HG02798 (cell line): ENCODE results near the gene RAP1B.

ENCODE experiments used
- ATAC-seq: cut with Tn5 transposase; IDR thresholded peaks from one replicate; pipeline ENCODE4 v1.9.1; 2021; ENCODE audit warnings: mild to moderate bottlenecking; ENCODE audit not compliant: unreplicated experiment, poor library complexity

Gene RAP1B

DNA sequence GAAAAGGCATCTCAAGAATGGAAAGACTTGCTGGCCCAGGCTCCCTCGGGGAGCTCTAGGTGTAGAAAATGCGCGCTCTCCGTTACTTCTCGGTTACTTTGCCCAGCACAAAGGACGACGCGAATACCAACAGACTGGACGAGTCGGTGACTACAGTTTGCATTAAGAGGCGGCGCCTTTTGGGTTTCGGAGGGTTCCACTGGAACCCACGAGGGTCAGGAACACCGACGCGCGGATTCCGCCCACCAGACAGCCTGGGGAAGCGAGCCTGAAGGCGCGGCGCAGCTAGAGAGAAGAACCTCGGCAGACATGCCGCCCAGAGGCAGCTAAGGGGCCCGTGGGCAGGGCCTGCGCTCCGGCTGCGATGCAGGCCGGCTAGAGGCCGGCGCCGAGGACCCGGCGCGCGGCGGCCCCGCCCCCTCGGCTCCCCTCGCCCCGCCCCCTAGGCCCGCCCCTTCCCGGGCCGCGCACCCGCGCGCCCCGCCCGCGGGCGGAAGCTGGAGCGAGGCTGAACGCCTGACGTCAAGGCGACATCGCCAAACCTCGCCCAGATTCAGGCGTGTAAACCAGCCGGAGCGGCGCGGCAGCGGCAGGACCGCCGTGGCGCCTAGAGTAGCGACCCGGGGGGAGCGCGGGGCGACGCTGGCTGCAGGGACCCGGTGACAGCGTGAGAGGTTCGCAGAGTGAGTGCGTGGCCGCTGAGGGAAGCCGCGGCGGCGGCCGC, at the start of gene RAP1B:
RAP1B (plus strand) TSS at position 530 of the 724 bp plus-strand sequence. CDS start 37,826 bp downstream, outside the sequence.
- ATAC-seq = peak; percentile 88

DNA sequence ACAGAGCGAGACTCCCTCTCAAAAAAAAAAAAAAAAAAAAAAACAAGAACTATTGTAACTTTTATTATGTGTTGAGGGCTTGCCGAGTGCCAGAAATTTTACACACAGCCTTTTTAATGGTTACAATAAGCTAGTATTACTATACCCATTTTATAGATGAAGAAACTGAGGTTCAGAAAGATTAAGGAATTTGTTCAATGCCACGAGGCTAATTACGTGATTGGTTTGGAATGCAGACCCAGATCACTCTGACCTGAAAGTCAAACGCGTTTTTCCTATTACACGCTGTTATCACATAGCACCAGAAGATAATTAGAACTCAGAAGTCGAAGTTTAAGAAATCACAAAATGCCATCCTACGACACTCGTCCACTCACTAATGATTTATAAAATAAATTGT, 48.9 kb upstream of the RAP1B start:
- no peak for ATAC-seq

DNA sequence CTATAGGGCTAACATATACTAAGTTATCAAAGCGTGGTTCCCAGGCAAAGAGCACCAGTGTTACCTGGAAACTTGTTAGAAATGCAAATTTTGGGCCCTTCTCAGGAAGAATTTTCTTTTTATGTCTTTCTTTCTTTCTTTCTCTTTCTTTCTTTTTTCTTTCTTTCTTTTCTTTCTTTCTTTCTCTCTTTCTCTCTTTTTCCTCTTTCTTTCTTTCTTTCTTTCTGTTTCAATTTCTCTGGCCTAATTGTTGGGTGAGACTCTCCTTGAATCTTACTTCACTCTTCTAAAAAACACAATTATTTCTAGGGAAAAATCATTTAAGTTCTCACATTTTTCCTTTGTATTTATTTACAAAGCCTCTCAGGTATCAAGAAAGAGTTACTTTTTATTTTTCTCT, 46.5 kb upstream of the RAP1B start:
- ATAC-seq = no peak

DNA sequence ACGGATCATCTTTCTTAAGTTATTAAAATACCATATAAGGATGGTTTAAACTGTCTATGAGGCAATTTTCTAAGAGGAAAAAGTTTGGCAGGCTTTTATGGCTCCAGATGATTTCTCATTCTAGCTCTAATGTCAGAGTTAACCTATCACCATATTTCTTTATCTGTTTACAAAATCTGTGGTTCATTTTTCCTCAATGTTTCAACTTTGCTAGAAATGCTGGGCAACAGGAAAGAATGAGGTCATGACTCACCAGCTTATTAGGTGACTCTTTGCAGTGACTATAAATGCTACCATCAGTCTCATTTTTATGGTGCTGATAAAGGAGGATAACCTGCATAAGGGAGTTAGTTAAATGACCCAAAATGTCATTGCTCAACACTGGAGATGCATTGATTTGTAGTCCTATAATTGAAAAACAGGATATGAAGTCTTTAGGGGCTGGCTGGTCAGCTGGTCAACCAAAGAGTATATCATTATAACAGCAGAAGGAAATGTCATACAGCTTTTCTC, 45.3 kb upstream of the RAP1B start:
- no peak for ATAC-seq

DNA sequence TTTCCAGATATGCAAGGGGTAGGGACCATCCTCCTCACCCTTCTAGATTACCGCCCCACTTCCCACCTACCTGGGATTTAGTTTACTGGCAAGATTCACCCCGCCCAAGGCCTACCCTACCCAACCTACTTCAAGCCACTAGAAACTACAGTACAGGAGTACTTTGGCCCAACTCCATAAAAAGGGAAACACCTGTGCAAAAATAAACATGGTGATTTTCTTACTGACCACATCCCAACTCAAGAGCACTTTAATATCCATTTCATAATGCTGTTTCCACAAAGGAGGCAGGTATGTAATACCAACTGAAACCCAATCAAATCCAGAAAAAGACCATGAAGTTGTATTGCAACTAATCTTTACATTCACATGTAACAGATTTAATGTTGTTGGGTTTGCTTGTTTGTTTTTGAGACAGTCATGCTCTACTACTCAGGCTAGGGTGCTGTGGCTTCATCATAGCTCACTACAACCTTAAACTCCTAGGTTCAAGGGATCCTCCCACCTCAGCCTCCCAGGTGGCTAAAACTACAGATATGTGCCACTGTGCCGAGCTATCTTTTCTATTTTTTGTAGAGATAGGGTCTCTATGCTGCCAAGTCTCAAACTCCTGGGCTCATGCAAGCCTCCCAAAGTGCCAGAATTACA, 41.7 kb upstream of the RAP1B start:
- no peak for ATAC-seq

DNA sequence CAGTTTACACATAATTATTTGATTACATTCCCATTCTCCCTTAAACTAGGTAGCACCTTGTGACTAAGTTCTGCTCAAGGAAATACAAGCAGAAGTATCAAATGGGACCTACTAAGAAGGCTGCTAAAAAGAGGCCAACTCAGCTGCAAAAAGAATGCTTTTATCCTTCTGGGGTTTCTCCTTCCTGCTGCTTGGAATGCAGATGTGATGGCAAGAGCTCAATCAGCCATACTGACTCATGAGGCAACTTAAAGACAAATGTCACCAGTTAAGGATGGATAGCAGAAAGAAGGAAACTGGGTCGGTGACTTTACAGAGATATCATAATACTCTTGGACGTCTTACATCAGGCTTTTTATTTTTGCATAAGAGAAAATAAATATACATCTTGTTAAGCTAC, 38.0 kb upstream of the RAP1B start:
- ATAC-seq = no peak

DNA sequence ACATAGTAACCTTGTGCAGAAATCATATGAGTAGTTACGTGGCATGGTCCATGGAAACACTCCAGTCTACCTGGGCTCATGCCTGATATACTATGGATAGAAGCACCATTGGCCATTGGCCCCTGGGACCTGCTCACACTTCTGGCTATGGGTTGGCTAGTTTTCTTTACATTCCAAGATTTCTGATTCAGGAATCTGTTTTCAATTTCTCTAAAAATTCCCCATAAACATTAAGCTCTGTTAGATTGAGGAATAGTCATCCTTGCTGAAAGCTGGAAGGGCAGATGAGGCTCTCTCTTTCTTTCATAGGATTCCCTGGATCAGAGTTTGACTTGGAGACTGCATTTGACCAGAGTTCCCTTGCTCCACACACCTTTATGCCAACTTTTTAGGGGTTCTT, 37.3 kb upstream of the RAP1B start:
- no peak for ATAC-seq

DNA sequence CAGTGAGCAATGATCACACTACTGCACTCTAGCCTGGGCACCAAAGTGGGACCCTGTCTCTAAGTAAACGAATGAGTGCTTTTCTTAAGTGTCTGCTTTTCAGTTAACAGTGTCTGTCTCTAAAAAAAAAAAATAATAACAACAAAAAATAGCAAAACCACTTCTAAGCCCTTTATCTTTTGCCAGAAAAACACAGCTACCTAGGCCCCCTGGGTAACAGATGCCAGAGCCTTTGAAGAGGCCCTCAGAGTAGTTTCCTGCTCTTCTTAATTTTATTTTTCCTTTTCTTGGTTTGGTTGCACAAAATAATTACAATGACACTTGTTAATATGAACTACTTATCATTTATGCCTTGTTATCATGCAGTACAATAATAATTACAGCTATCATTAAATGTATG, 32.8 kb upstream of the RAP1B start:
- no peak for ATAC-seq

DNA sequence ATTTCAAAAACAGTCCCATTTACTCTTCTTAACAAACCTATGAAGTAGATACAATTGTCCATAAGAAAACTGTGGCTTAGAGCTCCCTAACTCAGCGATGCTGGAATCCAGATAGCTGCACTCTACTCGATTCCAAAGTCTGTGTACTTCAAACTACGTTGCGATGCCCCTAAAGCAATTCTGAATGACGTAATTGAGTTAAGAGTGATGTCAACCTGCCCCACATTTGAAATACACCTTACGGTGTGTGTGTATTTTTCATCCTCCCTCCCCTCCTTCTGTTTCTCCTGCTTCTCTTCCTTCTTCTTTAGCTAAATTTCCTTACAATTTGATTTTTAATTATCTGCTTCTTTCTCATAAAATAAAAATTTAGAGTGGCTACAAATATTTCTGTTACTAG, 31.9 kb upstream of the RAP1B start:
- ATAC-seq = no peak

DNA sequence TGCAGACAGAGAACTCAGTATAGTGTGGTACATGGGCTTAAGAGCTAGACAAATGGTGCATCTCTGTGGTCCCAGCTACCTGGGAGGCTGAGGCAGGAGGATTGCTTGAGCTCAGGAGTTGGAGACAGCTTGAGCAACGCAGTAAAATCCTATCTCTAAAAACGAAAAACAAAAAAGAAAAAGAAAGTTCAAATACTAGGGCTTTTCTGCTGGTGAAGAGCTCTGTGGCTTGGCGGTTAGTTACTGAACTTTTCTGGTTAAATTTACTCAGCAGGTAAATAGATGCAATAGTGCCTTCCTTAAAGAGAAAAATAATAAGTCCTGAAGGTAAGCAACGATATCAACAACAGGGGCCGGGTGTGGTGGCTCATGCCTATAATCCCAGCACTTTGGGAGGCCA, 31.4 kb upstream of the RAP1B start:
- no peak for ATAC-seq

DNA sequence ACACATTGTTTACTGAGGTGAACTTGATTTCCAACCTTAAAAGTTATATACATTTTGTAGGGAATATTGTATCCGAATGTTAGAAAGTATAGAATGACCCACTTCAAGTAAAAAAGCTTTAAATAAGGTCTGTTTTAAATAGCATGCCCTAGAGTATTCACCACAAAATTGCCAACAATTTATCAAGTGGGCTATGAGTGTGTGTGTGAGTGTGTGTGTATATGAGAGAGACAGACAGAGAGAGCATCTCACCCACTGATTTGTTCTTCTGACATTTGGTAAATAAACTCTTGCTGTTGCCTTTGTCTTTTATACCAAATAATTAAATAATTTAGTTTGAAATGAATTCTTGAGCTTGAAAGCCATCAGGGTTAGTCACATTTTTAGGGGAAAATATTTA, 29.8 kb upstream of the RAP1B start:
- no peak for ATAC-seq

DNA sequence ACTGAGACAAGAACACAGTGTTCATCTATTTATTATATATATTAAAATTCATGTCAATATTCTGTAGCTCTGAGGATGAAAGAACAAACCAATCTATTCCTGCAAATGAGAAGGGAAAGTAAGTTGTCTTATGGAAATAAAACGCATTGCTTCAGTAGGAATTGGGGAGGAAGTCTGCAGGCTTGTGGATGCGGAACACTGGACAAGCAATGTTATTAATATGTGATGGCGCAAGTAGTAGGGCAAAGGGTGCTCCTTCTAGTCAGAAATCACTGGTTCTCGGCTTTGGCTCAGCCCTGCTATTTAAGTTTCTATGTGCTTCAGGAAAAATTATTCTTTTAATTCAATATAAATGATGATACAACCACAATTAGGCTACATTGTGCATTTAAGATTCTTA, 28.8 kb upstream of the RAP1B start:
- no peak for ATAC-seq

DNA sequence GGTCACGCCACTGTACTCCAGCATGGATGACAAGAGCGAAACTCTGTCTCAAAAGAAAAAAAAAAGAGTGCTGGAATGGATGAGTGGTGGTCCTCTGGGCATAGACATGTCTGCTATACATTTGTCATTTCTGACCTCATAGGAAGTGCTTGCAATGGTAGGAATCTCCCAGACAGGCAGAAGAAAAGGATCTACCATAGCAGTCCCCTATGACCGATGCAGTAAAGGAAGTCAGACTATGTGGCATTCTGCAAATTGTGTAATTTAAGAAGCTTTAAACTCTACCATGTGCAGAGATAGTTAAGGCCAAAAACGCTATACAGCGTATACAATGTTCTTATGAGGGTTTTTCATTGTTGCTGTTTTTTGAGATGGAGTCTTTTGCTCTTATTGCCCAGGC, 24.7 kb upstream of the RAP1B start:
- no peak for ATAC-seq

DNA sequence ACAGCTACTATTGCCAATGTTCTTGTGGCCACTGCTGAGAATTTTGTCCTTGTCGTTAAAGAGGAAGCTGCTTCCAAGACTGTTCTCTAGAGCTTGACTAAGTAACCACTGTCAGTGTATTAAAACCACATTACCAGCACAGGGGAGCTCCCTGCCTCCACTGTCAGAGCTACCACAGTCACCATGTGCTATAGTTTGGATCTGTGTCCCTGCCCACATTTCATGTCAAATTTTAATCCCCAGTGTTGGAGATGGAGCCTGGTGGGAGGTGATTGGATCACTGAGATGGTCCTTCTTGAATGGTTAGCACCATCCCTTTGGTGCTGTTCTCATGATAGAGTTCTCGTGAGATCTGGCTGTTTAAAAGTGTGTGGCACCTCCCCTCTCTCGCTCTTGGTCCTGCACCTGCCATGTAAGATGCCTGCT, 23.2 kb upstream of the RAP1B start:
- ATAC-seq = peak; percentile 57

DNA sequence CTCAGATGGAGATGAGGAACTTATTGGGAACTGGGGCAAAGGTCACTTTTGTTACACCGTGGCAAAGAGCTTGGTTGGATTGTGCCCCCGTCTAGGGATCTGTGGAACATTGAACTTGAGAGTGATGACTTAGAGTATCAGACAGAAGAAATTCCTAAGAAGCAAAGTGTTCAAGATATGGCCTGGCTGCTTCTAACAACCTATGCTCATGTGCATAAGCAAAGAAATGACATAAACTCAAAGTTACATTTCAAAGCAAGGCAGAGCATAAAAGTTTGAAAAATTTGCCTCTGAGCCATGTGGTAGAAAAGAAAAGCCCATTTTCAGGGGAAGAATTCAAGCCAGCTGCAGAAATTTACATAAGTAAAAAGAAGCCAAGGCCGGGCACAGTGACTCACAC, 21.5 kb upstream of the RAP1B start:
- no peak for ATAC-seq

DNA sequence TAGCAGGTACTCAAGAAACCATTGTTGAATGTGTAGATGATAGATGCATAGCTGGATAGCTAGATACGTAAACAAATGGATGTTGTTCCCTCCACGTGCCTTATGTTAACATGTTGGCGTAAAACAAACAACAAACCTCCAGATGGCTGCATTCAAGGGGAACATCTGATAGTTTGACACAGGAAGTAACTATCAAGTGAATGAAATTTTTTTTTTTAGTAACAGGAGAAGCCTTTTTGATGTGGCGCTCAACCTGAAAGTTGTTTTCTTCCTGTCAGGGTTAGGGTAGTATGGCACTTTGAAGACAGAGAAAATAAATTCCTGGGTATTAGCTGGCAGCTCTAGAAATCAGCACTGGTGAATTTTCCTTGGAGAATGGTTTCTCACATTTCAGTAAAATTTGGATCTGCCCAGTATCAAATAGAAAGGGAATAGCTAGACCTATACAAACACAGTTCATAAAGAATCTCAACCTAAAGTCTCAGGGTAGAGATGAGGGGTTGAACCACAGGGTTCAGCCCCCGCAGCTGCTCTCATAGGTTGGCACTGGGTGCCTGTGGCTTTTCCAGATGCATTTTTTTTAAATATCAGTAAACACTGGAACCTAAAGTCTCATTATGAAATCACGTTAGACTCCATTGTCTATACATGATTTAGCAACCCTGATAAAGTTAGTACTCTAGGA, 18.8 kb upstream of the RAP1B start:
- no peak for ATAC-seq

DNA sequence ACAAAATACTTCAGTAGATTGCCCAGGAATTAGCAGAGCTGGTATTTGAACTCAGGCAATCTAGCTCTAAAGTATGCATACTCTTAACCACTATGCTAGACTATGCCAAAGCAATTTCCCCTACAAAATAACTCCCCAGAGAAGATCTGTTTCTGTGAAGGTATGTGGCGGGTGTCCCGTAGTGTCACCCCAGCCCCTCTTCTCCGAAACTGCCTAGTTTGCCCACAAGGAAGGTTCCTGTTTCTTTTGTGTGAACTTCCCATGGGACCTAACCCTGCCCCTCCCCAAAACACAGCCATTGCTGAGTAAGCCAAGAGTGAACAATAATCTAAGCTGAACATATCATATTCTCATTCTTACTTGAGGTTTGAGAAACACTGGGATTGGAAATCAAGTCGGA, 15.5 kb upstream of the RAP1B start:
- ATAC-seq = no peak

DNA sequence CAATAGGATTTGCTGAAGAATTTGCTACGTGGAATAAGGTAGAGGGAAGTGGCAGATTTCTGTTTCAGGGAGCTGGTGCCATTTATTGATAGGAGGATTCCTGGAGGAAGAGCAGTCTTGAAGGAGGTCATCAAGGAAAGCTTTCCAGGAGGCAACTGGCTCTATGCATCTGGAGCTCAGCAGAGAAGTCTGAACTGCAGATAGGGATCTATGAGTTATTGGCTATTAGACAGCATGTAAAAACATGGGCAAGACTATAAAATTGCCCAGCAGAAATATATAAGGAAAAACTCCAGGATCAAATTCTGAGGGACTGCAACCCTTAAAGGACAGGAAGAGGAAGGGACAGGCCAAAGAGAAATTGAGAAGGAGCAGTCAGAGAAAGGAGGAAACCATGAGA, 8.9 kb upstream of the RAP1B start:
- ATAC-seq = no peak

DNA sequence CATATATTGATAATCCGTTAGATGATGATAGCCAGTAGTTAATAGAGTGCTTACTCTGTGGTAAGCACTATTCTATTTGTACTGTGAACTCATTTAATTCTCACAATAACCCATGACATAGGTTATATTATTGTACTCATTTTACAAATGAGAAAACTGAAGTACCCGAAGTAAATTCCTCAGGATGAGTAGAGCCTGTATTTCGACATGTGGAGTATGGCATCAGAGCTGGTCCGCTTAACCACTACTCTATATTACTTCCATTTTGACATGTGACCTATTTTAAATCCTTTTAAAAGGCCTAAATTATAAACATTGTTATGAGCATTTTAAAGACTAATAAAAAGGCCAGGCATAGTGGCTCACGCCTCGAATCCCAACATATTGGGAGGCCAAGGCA, 8.0 kb upstream of the RAP1B start:
- no peak for ATAC-seq

DNA sequence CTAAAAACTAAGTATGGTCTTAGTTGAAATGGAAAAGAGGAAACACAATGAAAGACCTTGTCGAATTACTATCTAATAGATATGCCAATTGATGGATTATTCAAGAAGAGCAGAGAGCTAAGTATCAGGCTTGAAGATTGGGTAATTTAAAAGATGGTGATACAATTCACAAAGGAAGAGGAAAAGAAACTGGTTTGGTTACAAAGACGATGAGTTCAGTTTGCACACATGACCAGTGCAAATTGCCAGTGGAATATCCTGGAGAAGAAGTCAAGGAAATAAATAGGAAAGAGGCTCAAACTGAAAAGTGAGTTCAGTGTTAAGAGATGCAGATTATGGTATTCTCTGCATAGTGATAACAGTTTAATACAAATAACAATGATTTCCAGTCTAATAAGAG, 2.5 kb upstream of the RAP1B start:
- no peak for ATAC-seq

DNA sequence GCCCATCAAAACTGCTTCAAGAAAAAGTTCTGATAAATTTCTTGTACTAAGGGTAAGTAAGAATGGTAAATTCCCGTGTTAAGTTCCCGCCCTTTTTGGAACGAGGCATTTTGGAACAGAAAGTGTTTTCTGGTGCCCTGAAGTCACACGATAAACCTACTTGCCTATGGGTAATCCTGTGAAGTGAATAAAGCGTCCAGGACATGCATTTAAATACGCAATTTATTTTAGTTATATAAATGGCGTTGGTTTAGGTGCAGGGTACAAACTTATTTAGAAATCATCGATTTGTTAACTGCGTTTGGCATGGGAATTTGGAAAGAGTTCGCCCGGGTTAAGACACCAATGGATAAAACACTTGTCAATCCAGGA, 715 bp upstream of the RAP1B start:
- ATAC-seq = no peak
